ENCODE data around the gene ASNSD1.

ASNSD1 gene

DNA sequence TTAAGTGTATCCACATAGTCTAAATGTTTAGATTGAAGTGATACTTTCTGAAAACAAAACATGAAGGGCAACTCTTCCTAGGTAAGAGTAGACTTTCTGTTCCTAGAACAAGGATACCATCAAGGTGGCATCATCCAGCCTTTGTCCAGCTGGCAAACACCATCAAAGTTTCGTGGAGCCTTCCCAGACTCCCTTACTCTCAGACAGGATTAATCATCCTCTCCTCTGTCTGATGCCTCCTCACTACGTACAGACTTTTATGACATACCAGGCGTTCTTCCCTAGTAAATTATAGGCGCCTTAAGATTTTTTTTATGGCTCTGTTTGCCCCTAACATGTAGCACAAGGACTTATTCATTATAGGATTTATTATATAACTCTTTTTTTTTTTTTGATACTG lies 29.4 kb upstream of the ASNSD1 start:
- Histone ChIP-seq H3K4me1 (ENCODE audit: low read length) (no peaks in the 10 kb centered on the region), H2AFZ (ENCODE audit: low read depth, low read length) (no peak overlapping the region), H4K20me1 (ENCODE audit: insufficient read depth, low read length) (no peaks in the 10 kb centered on the region), H3K9me3 (ENCODE audit: insufficient read depth, low read length) (no peaks in the 10 kb centered on the region), H3K36me3 (replicated peaks; ENCODE audit: low read depth, low read length) (no peaks in the 10 kb centered on the region), H3K4me3 (ENCODE audit: low read length) (no peak overlapping the region), H3K4me2 (ENCODE audit: low read length) (no peak overlapping the region), H3K27me3 (ENCODE audit: low read depth, low read length) (no peaks in the 10 kb centered on the region), H3K9ac (ENCODE audit: low read length) (no peak overlapping the region), H3K79me2 (ENCODE audit: low read length) (no peaks in the 10 kb centered on the region), H3K27ac (ENCODE audit: low read length) (no peak overlapping the region)
- TF ChIP-seq, protein P1, sequence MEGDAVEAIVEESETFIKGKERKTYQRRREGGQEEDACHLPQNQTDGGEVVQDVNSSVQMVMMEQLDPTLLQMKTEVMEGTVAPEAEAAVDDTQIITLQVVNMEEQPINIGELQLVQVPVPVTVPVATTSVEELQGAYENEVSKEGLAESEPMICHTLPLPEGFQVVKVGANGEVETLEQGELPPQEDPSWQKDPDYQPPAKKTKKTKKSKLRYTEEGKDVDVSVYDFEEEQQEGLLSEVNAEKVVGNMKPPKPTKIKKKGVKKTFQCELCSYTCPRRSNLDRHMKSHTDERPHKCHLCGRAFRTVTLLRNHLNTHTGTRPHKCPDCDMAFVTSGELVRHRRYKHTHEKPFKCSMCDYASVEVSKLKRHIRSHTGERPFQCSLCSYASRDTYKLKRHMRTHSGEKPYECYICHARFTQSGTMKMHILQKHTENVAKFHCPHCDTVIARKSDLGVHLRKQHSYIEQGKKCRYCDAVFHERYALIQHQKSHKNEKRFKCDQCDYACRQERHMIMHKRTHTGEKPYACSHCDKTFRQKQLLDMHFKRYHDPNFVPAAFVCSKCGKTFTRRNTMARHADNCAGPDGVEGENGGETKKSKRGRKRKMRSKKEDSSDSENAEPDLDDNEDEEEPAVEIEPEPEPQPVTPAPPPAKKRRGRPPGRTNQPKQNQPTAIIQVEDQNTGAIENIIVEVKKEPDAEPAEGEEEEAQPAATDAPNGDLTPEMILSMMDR (IDR thresholded peaks at IDR 0.05; ENCODE audit: low read depth, low read length) = no peak
- no peak for TF ChIP-seq EZH2phosphoT487 (IDR thresholded peaks at IDR 0.05; ENCODE audit: low read depth)

DNA sequence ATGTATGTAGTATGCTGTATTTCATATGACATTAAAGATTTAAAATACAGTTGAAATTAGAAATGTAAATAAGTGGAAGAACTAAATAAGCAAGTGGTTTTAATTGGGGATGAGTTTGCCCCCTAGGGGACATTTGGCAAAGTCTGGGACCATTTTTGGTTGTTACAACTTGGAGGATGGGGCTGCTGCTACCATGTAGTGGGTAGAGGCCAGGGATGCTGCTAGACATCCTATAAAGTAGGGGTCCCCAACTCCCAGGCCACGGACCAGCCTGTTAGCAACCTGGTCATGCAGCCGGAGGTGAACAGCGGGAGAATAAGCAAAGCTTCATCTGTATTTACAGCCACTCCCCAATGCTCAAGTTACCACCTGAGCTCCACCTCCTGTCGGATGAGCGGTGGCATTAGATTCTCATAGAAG lies 27.9 kb upstream of the ASNSD1 start:
- H3K36me3 ChIP-seq (replicated peaks; ENCODE audit: low read depth, low read length) = no peaks in the 10 kb centered on the region

DNA sequence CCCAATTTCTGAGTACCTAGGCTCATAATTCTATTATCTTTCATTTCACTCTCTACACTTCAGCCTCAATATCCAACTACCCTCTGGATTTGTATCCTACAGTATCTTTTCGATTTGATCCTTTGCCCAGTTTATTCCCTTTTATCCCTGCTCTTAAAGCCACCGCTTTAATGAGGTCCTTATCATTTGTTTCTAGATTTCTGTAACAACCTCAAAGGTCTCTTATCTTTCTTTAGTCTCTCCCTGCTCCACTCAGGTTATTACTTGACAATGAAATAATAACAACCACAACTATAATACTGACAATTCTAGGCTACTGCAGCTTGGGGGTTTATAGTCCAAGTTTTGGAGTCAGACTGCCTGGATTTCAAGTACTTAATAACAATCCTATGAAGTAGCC lies 25.9 kb upstream of the ASNSD1 start:
- H3K27ac ChIP-seq (ENCODE audit: low read length) = no peak overlapping the region
- no peak overlapping the region for H3K4me3 ChIP-seq (ENCODE audit: low read length)
- H3K79me2 ChIP-seq (ENCODE audit: low read length) = no peaks in the 10 kb centered on the region
- H3K27me3 ChIP-seq (ENCODE audit: low read depth, low read length) = no peaks in the 10 kb centered on the region
- H3K4me2 ChIP-seq (ENCODE audit: low read length) = no peak overlapping the region
- H3K4me1 ChIP-seq (ENCODE audit: low read length) = no peaks in the 10 kb centered on the region
- no peak for TF ChIP-seq EZH2phosphoT487 (IDR thresholded peaks at IDR 0.05; ENCODE audit: low read depth)
- TF ChIP-seq, protein P1 (IDR thresholded peaks at IDR 0.05; ENCODE audit: low read depth, low read length) = no peak
- H3K9ac ChIP-seq (ENCODE audit: low read length) = no peak overlapping the region
- H3K9me3 ChIP-seq (ENCODE audit: insufficient read depth, low read length) = no peaks in the 10 kb centered on the region
- H2AFZ ChIP-seq (ENCODE audit: low read depth, low read length) = no peak overlapping the region
- no peaks in the 10 kb centered on the region for H3K36me3 ChIP-seq (replicated peaks; ENCODE audit: low read depth, low read length)
- H4K20me1 ChIP-seq (ENCODE audit: insufficient read depth, low read length) = no peaks in the 10 kb centered on the region

More for the DNA sequence above, 27.9 kb upstream of the ASNSD1 start:
- Histone ChIP-seq H3K9me3 (ENCODE audit: insufficient read depth, low read length) (no peaks in the 10 kb centered on the region), H3K4me3 (ENCODE audit: low read length) (no peak overlapping the region), H3K4me2 (ENCODE audit: low read length) (no peak overlapping the region), H4K20me1 (ENCODE audit: insufficient read depth, low read length) (no peaks in the 10 kb centered on the region), H3K79me2 (ENCODE audit: low read length) (no peaks in the 10 kb centered on the region), H2AFZ (ENCODE audit: low read depth, low read length) (no peak overlapping the region), H3K9ac (ENCODE audit: low read length) (no peak overlapping the region), H3K27ac (ENCODE audit: low read length) (no peak overlapping the region), H3K27me3 (ENCODE audit: low read depth, low read length) (no peaks in the 10 kb centered on the region), H3K4me1 (ENCODE audit: low read length) (no peaks in the 10 kb centered on the region)
- TF ChIP-seq, protein P1 (IDR thresholded peaks at IDR 0.05; ENCODE audit: low read depth, low read length) = peak; percentile 59
- no peak for TF ChIP-seq EZH2phosphoT487 (IDR thresholded peaks at IDR 0.05; ENCODE audit: low read depth)

DNA sequence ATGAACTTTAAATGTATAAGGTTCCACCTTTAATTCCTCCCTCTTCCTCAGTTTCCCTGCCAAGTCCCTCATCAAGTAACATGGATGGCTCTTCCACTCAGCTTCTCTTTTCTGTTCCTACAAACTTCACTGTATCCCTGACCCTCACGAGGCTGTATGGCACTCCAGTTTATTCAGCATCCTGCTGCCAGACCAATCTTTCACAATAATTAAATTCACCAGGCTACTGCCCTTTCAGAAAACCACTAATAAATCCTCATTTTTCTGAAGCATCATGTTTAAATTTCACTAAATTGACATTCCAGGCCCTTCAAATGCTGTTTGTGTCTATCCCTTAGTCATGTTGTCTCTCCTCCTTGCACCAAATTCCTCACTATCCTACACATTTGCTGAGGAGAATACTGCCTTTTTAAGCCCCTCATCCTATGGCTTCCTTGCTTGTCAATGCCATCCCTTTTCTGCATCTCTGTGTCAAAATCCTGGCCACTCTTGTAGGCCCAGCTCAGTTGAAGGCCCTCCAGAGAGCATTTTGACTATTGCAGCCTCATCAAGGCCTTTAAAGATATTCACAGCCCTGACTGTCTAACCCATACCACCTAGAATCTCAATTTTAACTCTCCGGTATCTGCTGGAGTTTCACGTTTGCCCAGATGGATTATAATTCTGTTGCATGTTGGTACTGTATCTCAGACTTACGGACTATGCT lies 22.8 kb upstream of the ASNSD1 start:
- no peak overlapping the region for H3K4me2 ChIP-seq (ENCODE audit: low read length)
- H3K36me3 ChIP-seq (replicated peaks; ENCODE audit: low read depth, low read length) = no peaks in the 10 kb centered on the region
- no peaks in the 10 kb centered on the region for H3K9me3 ChIP-seq (ENCODE audit: insufficient read depth, low read length)
- no peak for TF ChIP-seq EZH2phosphoT487 (IDR thresholded peaks at IDR 0.05; ENCODE audit: low read depth)
- TF ChIP-seq, protein P1 (IDR thresholded peaks at IDR 0.05; ENCODE audit: low read depth, low read length) = no peak
- H3K79me2 ChIP-seq (ENCODE audit: low read length) = no peaks in the 10 kb centered on the region
- no peaks in the 10 kb centered on the region for H3K4me1 ChIP-seq (ENCODE audit: low read length)
- H3K27ac ChIP-seq (ENCODE audit: low read length) = no peak overlapping the region
- no peaks in the 10 kb centered on the region for H4K20me1 ChIP-seq (ENCODE audit: insufficient read depth, low read length)
- no peak overlapping the region for H2AFZ ChIP-seq (ENCODE audit: low read depth, low read length)
- no peaks in the 10 kb centered on the region for H3K27me3 ChIP-seq (ENCODE audit: low read depth, low read length)
- H3K9ac ChIP-seq (ENCODE audit: low read length) = no peak overlapping the region
- H3K4me3 ChIP-seq (ENCODE audit: low read length) = no peak overlapping the region
